GM12891 (cell line): ENCODE data around the gene FHL3.
"Not testable (repeated sequence)": the region's sequence is repeated elsewhere in the genome, so short reads cannot be mapped to it uniquely, and the experiment has no call there.

Experiments
- DNase-seq: peaks from one replicate; pipeline ENCODE4 v3.0.0; 2011; ENCODE audit warnings: low spot score; ENCODE audit not compliant: insufficient read length
- FAIRE-seq: peaks from 2 replicates; lab custom pipeline; 2011; peaks lifted over from hg19 to GRCh38; lab: Jason Lieb, UNC
- PAX5 ChIP-seq: IDR thresholded peaks from 2 replicates; pipeline ENCODE4 v1.6.1; 2011; ENCODE audit warnings: low read length, moderate library complexity, mild to moderate bottlenecking; ENCODE audit not compliant: insufficient read depth, severe bottlenecking
- POLR2A ChIP-seq: IDR thresholded peaks from 2 replicates; pipeline ENCODE4 v1.6.1; 2011; ENCODE audit warnings: low read depth, low read length, control low read depth
- POLR2AphosphoS5 ChIP-seq: IDR thresholded peaks from 2 replicates; pipeline ENCODE4 v1.6.1; 2011; ENCODE audit warnings: low read depth, low read length, control low read depth
- POU2F2 ChIP-seq: IDR thresholded peaks from 2 replicates; pipeline ENCODE4 v1.6.1; 2011; ENCODE audit warnings: low read depth, mild to moderate bottlenecking, control low read depth, low read length, moderate library complexity
- SPI1 ChIP-seq: IDR thresholded peaks from 2 replicates; pipeline ENCODE4 v1.6.1; 2011; ENCODE audit warnings: low read depth, low read length, control low read depth
- TAF1 ChIP-seq: IDR thresholded peaks from 2 replicates; pipeline ENCODE4 v1.6.1; 2011; ENCODE audit warnings: low read depth, low read length, control low read depth

Gene FHL3

DNA sequence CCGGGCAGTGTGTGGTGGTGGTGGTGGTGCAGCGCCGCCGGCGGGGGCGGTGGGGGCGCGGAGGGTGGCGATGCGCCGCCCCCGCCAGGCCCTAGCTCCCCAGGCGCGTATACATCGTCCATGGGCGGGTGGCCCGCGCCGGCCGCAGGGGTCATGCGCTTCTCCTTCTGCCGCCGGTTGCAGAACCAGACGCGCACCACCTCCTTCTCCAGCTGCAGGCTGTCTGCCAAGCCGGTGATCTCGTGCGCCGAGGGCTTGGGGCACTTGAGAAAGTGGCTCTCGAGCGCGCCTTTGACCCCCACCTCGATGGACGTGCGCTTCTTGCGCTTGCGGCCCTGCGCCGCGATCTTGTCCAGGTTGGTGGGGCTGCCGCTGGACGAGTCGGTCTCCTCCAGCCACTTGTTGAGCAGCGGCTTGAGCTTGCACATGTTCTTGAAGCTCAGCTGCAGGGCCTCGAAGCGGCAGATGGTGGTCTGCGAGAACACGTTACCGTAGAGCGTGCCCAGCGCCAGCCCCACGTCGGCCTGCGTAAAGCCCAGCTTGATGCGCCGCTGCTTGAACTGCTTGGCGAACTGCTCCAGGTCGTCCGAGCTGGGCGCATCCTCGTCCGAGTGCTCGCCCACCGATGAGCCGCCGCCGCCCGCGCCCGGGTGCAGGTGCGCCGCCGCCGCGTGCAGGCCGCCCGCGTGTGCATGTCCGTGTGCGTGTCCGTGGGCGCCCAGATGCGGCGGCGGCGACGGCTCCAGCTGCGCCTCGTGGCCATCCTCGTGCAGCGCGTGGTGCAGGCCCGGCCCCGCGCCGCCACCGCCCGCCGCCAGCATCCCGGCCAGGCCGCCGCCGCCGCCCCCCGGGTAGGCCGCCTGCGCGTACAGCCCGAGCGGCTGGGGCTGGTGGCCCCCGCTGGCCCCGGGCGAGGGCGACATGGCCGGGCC, 40.4 kb upstream of the FHL3 start:
- FAIRE-seq = peak; percentile 60
- no peak for TF ChIP-seq POLR2AphosphoS5
- no peak for TF ChIP-seq POLR2A
- DNase-seq = no peak

DNA sequence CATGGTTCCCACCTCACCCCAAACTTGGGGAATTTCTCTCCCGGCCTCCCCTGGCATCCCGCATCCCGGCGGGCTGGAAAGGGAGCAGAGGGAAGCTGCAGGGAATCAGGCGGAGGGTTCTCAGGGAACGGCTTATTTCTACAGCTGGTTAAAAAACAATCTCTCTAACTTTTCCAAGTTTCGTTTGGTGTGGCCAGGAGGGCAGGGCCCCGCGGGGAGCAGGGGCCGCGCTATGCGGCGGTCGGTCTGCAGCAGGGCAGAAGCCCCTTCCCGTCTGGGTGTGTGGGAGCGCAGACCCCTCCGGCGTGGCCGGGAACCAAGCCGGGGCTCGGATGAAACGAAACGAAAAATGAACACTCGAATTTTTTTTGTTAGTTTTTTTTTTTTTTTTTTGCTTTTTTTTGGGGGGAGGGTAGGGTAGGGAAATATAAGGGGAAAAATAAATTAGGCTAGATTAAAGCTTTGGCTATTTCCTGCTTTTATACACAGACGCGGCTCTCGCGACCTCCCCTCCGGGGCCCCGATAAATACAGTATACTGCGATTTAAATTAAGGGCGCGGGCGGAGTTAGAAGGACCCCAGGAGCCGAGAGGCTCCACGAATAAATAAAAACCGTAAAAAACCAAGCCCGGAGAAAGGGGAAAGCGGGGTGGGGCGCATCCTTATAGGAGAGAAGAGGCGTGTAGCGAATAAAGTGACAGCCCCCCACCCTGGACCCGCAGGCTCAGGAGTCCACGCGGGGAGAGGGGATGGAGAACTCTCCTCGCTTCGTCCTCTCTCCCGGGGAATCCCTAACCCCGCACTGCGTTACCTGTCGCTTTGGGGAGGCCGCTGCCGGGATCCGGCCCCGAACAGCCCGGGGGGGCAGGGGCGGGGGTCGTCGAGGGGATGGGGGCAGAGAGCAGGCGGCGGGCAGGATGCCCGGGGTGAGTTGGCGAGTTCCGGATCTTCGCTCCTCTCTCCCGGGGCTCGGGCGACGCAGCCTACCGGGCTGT, 39.2 kb upstream of the FHL3 start:
- FAIRE-seq (no peak), DNase-seq (no peak)
- no peak for TF ChIP-seq POLR2A
- no peak for TF ChIP-seq POLR2AphosphoS5
- no peak for TF ChIP-seq PAX5

DNA sequence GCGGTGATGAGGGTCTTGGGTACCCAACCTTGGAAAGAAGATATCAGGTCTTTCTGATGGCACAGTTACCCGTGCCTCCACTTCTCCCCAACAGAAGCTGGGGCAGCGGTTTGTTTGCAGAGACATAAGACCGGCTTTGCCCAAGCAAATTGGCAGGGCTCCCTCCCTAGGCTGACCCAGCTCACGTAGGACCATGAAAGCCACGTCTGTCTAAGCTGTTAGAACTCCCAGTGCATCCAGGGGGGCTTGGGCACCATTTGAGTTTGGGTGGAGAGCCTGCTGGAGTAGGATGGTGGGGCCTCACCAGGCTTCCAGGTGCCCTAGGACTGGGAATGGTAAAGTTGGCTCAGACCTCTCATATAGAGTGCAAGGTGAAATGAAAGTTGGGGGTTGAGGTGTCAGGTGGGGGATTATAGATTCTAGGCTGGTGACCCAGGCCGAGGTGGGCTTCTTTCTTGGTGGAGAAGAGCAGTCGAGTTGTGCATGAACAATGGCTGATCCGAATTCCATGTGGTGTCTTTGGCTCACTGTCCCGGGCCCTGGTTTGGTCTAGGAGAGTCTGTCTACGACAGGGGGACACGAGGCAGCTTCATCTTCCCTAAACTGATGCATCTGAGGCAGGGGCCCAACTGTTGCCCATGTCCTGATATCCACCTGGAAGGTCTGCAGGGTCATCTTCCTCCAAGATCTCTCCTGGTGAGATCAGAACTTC, 37.9 kb upstream of the FHL3 start:
- TF ChIP-seq POU2F2 (no peak), POLR2AphosphoS5 (no peak), POLR2A (no peak), PAX5 (no peak), TAF1 (no peak), SPI1 (no peak)
- DNase-seq (no peak), FAIRE-seq (no peak)

DNA sequence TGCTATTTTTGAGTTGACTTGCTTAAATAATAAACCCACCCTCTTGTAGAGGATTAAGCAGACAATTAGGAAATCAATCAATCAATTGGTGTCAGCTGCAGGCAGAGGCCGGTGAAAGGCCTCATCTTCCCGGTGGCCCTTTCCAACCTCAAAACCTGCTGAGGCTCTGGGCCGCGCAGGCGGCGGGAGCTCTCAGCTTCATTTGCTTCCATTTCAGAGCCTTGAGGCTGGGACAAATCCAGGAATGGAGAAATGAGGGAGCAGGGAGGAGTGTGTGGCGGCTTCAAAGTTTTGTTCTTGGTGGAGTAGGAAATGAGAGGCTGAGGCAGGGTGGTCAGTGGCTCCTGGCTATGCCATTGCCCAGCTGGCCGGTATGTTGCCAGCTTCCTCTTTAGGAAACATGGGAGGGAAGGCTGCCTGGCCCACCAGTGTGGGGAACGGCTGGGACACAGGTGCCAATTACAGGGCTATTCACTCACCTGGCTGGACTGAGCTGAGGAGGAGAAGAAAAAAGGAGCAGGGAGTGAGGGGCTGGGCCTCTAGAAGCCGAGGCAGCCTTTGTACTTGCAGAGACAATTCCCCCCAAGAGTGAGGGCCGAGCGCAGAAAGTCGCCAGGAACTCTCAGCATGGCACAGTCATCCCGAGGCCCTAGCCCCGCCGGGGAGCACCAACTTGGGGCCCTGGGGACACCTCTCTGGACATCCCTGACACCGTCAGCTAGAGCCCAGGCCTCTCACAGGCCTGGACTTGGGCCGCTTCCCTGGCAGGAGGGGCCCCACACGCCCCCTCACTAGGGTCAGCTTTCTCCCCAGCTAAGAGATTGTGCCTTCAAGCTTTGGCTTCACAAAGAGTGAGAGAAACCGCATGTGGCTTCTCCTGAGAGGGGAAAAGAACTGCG, 36.9 kb upstream of the FHL3 start:
- FAIRE-seq = no peak
- TF ChIP-seq SPI1 (no peak), POU2F2 (no peak), PAX5 (no peak), POLR2AphosphoS5 (no peak), TAF1 (no peak), POLR2A (no peak)
- DNase-seq = no peak

DNA sequence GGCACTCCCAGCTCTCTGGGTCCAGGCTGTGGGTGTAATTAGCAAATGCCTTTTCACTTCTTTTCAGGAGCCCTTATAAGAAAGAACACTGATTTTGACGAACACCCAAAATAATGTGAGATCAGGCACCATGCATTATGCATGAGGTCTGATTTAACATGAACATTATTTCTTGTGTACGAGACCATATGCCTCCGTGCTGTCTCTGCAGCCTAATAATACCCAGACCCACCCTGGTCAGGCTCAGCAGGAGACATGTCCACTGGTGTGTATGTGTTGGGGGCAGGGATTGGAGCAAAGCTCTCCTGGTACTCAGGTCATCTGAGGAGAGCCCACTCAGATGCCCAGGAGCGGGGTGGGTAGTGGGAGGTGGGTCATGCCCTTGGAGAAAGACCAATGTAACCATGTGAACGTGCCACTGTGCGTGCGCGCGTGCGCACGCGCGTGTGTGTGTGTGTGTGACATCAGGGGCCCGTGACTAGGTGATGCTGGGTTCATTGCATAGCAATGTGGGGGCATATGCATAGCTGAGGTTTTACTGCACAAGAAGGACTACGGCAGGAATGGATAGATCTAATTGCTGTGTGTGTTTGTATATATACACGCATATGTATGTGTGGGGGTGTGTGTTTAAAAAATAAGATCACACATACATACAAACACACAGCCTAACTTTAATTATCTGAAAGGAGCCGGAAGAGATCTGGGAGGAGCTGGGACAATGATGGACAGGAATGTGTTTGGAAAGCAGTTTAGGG, 34.2 kb upstream of the FHL3 start:
- TF ChIP-seq TAF1 (no peak), SPI1 (no peak), PAX5 (no peak), POLR2AphosphoS5 (no peak), POU2F2 (no peak), POLR2A (no peak)
- no peak for DNase-seq
- FAIRE-seq = peak; percentile 43

DNA sequence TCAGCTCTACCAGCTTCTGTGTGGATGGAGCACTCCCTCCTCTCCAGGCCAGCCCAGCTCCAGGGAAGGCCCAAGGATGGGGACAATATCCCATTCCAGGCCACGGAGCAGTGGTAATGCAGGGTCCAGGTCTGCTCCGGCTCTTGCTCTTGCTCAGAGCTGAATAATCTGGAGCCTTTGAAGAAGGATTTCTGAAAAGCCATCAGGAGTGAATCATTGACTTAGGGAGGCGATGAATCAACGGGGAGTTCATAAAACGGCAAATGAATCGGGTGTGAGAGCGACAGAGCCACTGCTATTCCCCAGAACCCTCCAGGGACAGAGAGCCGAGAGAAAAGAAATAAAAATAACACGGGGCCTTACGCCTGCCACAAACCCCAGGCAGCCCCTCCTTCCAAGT, 33.5 kb upstream of the FHL3 start:
- TF ChIP-seq SPI1 (no peak), POLR2A (no peak)
- DNase-seq (no peak), FAIRE-seq (no peak)

DNA sequence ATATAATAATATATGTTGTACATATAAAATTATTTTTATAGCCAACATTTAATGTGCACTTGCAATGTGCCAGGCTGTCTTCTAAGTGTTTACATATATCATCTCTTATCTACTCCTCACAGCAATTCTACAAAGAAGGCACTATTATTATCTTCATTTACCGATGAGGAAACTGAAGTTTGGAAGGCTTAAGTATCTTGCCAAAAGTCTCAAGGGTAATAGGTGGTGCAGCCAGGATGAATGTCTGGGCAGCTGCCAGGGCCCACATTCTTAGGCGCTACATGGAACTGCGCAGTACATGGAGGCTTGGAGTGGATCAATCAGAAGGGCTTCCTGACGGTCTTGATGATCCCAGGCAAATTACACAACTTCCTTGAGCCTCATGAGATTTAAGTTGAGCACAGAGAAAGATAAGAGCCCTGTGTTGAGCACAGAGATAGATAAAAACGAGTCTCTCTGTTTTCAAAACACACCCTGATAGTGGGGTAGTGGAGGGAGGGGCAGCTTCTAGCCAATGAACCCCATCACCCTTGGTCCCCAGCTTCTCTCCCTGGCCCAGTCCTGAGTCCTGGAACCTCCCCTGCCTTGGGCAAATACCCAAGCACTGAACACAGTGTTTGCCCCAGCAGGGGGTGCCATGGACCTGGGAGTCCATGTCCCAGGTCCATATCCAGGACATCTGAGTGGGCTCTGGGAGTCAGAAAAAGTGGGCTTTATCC, 32.1 kb upstream of the FHL3 start:
- FAIRE-seq (no peak), DNase-seq (no peak)
- TF ChIP-seq POLR2AphosphoS5 (no peak), SPI1 (no peak), POU2F2 (no peak), PAX5 (no peak), POLR2A (no peak), TAF1 (no peak)

DNA sequence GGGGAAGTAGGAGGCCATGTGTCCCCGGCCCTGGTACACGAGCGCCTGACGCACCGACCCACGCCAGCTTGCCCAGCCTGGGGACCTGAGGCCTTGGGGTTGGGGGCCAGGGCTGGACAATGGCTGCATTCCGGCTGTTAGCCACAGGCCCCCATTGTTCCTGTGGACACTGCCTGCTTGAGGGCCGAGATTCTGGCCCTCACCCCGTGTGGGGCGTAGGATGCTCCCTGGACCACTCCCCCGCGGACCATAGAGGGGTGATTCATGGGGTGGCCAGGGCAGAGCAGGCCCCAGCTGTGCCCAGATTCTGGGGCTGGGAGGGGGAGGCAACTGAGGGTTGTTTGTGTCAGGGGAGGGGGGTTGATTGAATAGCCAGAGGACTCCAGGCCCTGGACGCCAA, 29.6 kb upstream of the FHL3 start:
- no peak for FAIRE-seq
- TF ChIP-seq TAF1 (no peak), PAX5 (no peak), POU2F2 (no peak), POLR2AphosphoS5 (no peak), SPI1 (no peak), POLR2A (no peak)
- DNase-seq = no peak

DNA sequence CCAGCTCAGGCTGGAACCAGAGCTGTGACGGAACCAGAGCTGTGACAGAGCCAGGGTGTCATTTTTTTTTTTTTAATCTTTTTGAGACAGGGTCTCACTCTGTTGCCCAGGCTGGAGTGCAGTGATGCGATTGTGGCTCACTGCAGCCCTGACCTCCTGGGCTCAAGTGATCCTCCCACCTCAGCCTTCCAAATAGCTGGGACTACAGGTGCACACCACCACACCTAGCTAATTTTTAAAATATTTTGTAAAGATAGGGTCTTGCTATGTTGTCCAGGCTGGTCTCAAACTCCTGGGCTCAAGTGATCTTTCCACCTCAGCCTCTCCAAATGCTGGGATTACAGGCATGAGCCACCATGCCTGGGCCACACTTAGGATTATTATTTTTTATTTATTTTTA, 27.7 kb upstream of the FHL3 start:
- not testable (repeated sequence) for DNase-seq, FAIRE-seq
